SK-N-SH treated with all-trans-retinoic acid at 6 μM for 48 hours (cell line): Measurements from ENCODE around the gene TMEM43.

Experiments
- ARNTL ChIP-seq: fragments of 450-650 bp; formaldehyde crosslinking; IDR thresholded peaks from 2 replicates; pipeline ENCODE4 v1.5.0; 2020; ENCODE audit warnings: low read depth, mild to moderate bottlenecking, moderate library complexity, borderline replicate concordance
- CSDC2 ChIP-seq: fragments of 250-450 bp; sonication (Bioruptor Pico); IDR thresholded peaks from 2 replicates; pipeline ENCODE4 v1.5.0; 2020; ENCODE audit warnings: mild to moderate bottlenecking, moderate library complexity
- CSRNP3 ChIP-seq: fragments of 250-450 bp; sonication (Bioruptor Pico); IDR thresholded peaks from 2 replicates; pipeline ENCODE4 v1.5.1; 2021; ENCODE audit warnings: mild to moderate bottlenecking, moderate library complexity
- ESRRG ChIP-seq: fragments of 250-450 bp; sonication (Bioruptor Pico); IDR thresholded peaks from 2 replicates; pipeline ENCODE4 v1.6.1; 2021; ENCODE audit warnings: mild to moderate bottlenecking
- GLIS3 ChIP-seq: fragments of 250-450 bp; sonication (Bioruptor Pico); IDR thresholded peaks from 2 replicates; pipeline ENCODE4 v1.5.0; 2020; ENCODE audit warnings: mild to moderate bottlenecking, moderate library complexity
- ISL1 ChIP-seq: fragments of 250-450 bp; sonication (Bioruptor Pico); IDR thresholded peaks from 2 replicates; pipeline ENCODE4 v2.1.2; 2022; ENCODE audit warnings: mild to moderate bottlenecking, moderate library complexity
- SNAI2 ChIP-seq: fragments of 250-450 bp; sonication (Bioruptor Pico); IDR thresholded peaks from 2 replicates; pipeline ENCODE4 v1.5.0; 2020; ENCODE audit warnings: mild to moderate bottlenecking, moderate library complexity
- TSHZ2 ChIP-seq: fragments of 250-450 bp; sonication (Bioruptor Pico); IDR thresholded peaks from 2 replicates; pipeline ENCODE4 v1.5.0; 2020; ENCODE audit warnings: mild to moderate bottlenecking, moderate library complexity
- ZC3H10 ChIP-seq: fragments of 250-450 bp; sonication (Bioruptor Pico); IDR thresholded peaks from 2 replicates; pipeline ENCODE4 v1.5.1; 2021; ENCODE audit warnings: mild to moderate bottlenecking, moderate library complexity
- ZFP3 ChIP-seq: fragments of 250-450 bp; sonication (Bioruptor Pico); IDR thresholded peaks from 2 replicates; pipeline ENCODE4 v1.5.0; 2020; ENCODE audit warnings: mild to moderate bottlenecking, moderate library complexity
- TF ChIP-seq, protein P1 (sequence below): fragments of 250-450 bp; sonication (Bioruptor Pico); IDR thresholded peaks from 2 replicates; pipeline ENCODE4 v1.8.0; 2020; ENCODE audit warnings: mild to moderate bottlenecking, moderate library complexity, borderline replicate concordance

DNA sequence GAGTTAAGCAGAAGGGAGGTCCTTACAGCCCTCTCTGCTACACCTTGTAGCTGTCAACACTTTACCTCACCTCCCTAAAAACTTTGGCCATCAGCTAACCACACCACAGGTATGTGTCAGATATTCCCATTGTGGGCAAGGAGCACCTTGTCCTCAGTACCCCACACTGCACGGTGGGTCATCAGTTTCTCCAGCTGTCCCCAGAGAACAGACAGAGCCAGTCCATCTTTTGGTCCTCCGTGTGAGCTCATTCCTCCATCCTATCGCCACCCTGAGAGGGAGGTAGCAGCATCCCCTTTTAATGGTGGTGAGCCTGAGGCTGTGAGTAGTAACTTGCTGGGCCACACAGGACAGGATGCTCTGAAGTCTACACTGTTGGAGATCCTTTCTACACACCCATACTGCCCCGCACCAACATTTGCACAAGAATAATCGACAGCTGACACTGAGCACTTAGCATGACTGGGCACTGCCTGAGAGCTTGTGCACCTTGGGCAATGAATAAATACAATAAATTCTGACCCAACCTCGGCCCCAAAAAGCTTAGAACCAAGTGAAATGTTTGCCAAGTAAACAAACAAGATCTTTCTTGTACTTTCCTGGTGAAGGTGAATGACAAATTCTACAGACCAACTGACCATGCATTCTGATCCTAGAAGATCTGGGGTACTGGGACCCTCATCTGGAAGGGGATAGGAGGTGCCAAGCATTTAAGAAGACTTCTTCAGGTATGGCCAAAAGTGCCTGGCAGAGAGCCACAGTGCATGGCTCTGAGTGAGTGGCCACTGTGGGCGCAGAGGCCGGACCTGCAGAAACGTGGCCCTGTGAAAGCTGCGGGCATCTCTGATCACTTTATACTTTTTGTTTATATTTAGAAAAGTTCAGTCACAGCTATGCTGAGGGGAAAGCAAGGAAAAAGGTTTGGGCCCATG lies 7.1 kb upstream of the TMEM43 start:
- no peak for TF ChIP-seq SNAI2 (CRISPR knock-in tag)
- no peak for TF ChIP-seq ISL1 (CRISPR knock-in tag)
- no peak for TF ChIP-seq ARNTL
- TF ChIP-seq, protein P1, sequence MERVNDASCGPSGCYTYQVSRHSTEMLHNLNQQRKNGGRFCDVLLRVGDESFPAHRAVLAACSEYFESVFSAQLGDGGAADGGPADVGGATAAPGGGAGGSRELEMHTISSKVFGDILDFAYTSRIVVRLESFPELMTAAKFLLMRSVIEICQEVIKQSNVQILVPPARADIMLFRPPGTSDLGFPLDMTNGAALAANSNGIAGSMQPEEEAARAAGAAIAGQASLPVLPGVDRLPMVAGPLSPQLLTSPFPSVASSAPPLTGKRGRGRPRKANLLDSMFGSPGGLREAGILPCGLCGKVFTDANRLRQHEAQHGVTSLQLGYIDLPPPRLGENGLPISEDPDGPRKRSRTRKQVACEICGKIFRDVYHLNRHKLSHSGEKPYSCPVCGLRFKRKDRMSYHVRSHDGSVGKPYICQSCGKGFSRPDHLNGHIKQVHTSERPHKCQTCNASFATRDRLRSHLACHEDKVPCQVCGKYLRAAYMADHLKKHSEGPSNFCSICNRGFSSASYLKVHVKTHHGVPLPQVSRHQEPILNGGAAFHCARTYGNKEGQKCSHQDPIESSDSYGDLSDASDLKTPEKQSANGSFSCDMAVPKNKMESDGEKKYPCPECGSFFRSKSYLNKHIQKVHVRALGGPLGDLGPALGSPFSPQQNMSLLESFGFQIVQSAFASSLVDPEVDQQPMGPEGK (CRISPR knock-in tag): no peak
- no peak for TF ChIP-seq ZC3H10
- no peak for TF ChIP-seq GLIS3
- TF ChIP-seq TSHZ2: no peak
- no peak for TF ChIP-seq ZFP3 (CRISPR knock-in tag)
- no peak for TF ChIP-seq CSRNP3 (CRISPR knock-in tag)
- no peak for TF ChIP-seq ESRRG
- TF ChIP-seq CSDC2 (CRISPR knock-in tag): no peak
